GM23338 (cell line): Measurements from ENCODE around the gene ATP5MG. TPM values are rescaled to one million over a fixed set of nuclear protein-coding genes. Genes with fewer than 3 reads are reported as not detected.

Experiments used
- ATAC-seq: fragments of 200-7000 bp; cut with Tn5 transposase; 3 replicates; pipeline ENCODE4 v1.9.1; 2020
- DNase-seq: peaks from one replicate; pipeline ENCODE4 v3.0.0-alpha.2; 2015; ENCODE audit warnings: low spot score
- H2AFZ ChIP-seq: fragments of 200-600 bp; sonication (generic); 2 replicates; pipeline ENCODE4 v1.8.0; 2016; ENCODE audit warnings: antibody characterized with exemption, mild to moderate bottlenecking, moderate library complexity
- H3F3A ChIP-seq: fragments of 200-600 bp; sonication (generic); replicated peaks from 2 replicates; pipeline ENCODE4 v1.8.0; 2017; ENCODE audit warnings: antibody characterized with exemption, mixed run types, low read depth
- H3K27ac ChIP-seq: fragments of 200-600 bp; sonication (generic); 2 replicates; pipeline ENCODE4 v1.6.1; 2016; ENCODE audit warnings: low read depth
- H3K27me3 ChIP-seq: fragments of 200-600 bp; sonication (generic); 2 replicates; pipeline ENCODE4 v1.8.0; 2016; ENCODE audit warnings: mild to moderate bottlenecking, mixed run types, moderate library complexity; ENCODE audit not compliant: insufficient read depth
- H3K36me3 ChIP-seq: fragments of 200-600 bp; sonication (generic); 2 replicates; pipeline ENCODE4 v1.8.0; 2016; ENCODE audit warnings: mild to moderate bottlenecking; ENCODE audit not compliant: insufficient read depth
- H3K4me1 ChIP-seq: fragments of 200-600 bp; sonication (generic); 2 replicates; pipeline ENCODE4 v1.8.0; 2016; ENCODE audit warnings: mild to moderate bottlenecking, moderate library complexity; ENCODE audit not compliant: insufficient read depth
- H3K4me2 ChIP-seq: fragments of 200-600 bp; sonication (generic); 2 replicates; pipeline ENCODE4 v1.7.1; 2017; ENCODE audit warnings: mixed run types
- H3K4me3 ChIP-seq: fragments of 200-600 bp; sonication (generic); 2 replicates; pipeline ENCODE4 v1.6.1; 2016; ENCODE audit warnings: mixed run types
- H3K79me2 ChIP-seq: fragments of 200-600 bp; sonication (generic); replicated peaks from 2 replicates; pipeline ENCODE4 v1.8.0; 2017; ENCODE audit warnings: mild to moderate bottlenecking; ENCODE audit not compliant: insufficient read depth
- H3K9me2 ChIP-seq: fragments of 200-600 bp; sonication (generic); 2 replicates; pipeline ENCODE4 v1.8.0; 2017; ENCODE audit not compliant: insufficient read depth
- H4K20me1 ChIP-seq: fragments of 200-600 bp; sonication (generic); replicated peaks from 2 replicates; pipeline ENCODE4 v1.8.0; 2017; ENCODE audit warnings: mild to moderate bottlenecking; ENCODE audit not compliant: insufficient read depth
- H3K27ac Mint-ChIP-seq: 2 replicates; pipeline ENCODE4 v1.8.0; 2020; ENCODE audit warnings: inconsistent platforms, mild to moderate bottlenecking, moderate library complexity, mixed read lengths
- H3K27me3 Mint-ChIP-seq: 3 replicates; pipeline ENCODE4 v1.8.0; 2022; ENCODE audit warnings: low read depth, mild to moderate bottlenecking, moderate library complexity, mixed read lengths, inconsistent platforms; ENCODE audit not compliant: insufficient read depth, poor library complexity
- H3K36me3 Mint-ChIP-seq: 3 replicates; pipeline ENCODE4 v1.8.0; 2021; ENCODE audit warnings: low read depth, mild to moderate bottlenecking, inconsistent platforms, moderate library complexity, mixed read lengths
- H3K4me1 Mint-ChIP-seq: 3 replicates; pipeline ENCODE4 v1.8.0; 2020; ENCODE audit warnings: mild to moderate bottlenecking, inconsistent platforms, mixed read lengths
- H3K4me3 Mint-ChIP-seq: 3 replicates; pipeline ENCODE4 v1.8.0; 2021; ENCODE audit warnings: moderate library complexity, mild to moderate bottlenecking, inconsistent platforms, mixed read lengths
- H3K9me3 Mint-ChIP-seq: 3 replicates; pipeline ENCODE4 v1.8.0; 2020; ENCODE audit warnings: moderate library complexity, mild to moderate bottlenecking, inconsistent platforms, mixed read lengths
- CREB1 ChIP-seq: fragments of 250-450 bp; sonication (Bioruptor Pico); IDR thresholded peaks from 2 replicates; pipeline ENCODE4 v1.5.0; 2020; ENCODE audit warnings: low read depth, mild to moderate bottlenecking, moderate library complexity
- CTCF ChIP-seq, 2 experiments: fragments of 200-600 bp in 1 of 2; sonication (generic) in 1 of 2; conservative IDR thresholded peaks; 2 replicates each; pipeline versions ENCODE4 v1.5.1 to v1.6.1; 2016 to 2017; ENCODE audit warnings: antibody characterized with exemption in 2 of 2, low read depth in 2 of 2, mild to moderate bottlenecking in 2 of 2, moderate library complexity in 1 of 2
- ETS1 ChIP-seq: IDR thresholded peaks from 2 replicates; pipeline ENCODE4 v1.6.1; 2016; ENCODE audit warnings: antibody characterized with exemption
- EZH2 ChIP-seq: fragments of 200-600 bp; sonication (generic); IDR thresholded peaks from one replicate; pipeline ENCODE4 v1.8.0; 2017; ENCODE audit warnings: antibody characterized with exemption, mild to moderate bottlenecking, low read depth; ENCODE audit not compliant: unreplicated experiment
- EZH2phosphoT487 ChIP-seq: fragments of 200-600 bp; sonication (generic); IDR thresholded peaks from one replicate; pipeline ENCODE4 v1.8.1; 2018; ENCODE audit warnings: antibody characterized with exemption; ENCODE audit not compliant: unreplicated experiment
- JUNB ChIP-seq: IDR thresholded peaks from one replicate; pipeline ENCODE4 v1.6.1; 2016; ENCODE audit warnings: antibody characterized with exemption; ENCODE audit not compliant: unreplicated experiment
- NANOG ChIP-seq: IDR thresholded peaks from 2 replicates; pipeline ENCODE4 v1.6.1; 2016; ENCODE audit warnings: antibody characterized with exemption, borderline replicate concordance
- STAT1 ChIP-seq: IDR thresholded peaks from one replicate; pipeline ENCODE4 v1.6.1; 2016; ENCODE audit warnings: antibody characterized with exemption; ENCODE audit not compliant: unreplicated experiment
- ZNF114 ChIP-seq: fragments of 250-450 bp; sonication (Bioruptor Pico); IDR thresholded peaks from 2 replicates; pipeline ENCODE4 v1.5.0; 2020; ENCODE audit warnings: mild to moderate bottlenecking, moderate library complexity
- polyA plus RNA-seq: library from polyadenylated mRNA; unstranded; fragments of >200 nt; fragmentation: Nextera tagmentation; extraction: Ambion mirVana; gene quantifications from 2 replicates; pipeline ENCODE4 v1.2.1, GENCODE V29; 2016
- total RNA-seq: library from RNA; depleted of rRNA; stranded (reverse); fragments of >200 nt; shearing (Covaris generic); gene quantifications from 2 replicates; pipeline ENCODE4 v1.2.3, GENCODE V29; 2014

The ATP5MG gene
- total and polyA plus RNA-seq, 2 experiments from 2014 or later: 41.7 to 987 TPM

- Histone ChIP-seq H3K27me3 (no peaks in the 10 kb centered on the region), H4K20me1 (0 out of 2 replicates have a peak, but pooled peaks cover 8% of the 10 kb centered on the region), H3K79me2 (no peaks in the 10 kb centered on the region), H3K4me2 (no peak overlapping the region), H3F3A (no peaks in the 10 kb centered on the region), H3K4me3 (no peak overlapping the region), H3K36me3 (peaks cover 51% of the 10 kb centered on the region), H3K27ac (no peak overlapping the region), H3K4me1 (no peaks in the 10 kb centered on the region), H2AFZ (no peak overlapping the region), H3K9me2 (no peaks in the 10 kb centered on the region)
- Mint-ChIP-seq H3K27me3 (no peaks in the 10 kb centered on the region), H3K36me3 (peaks cover 60% of the 10 kb centered on the region), H3K4me3 (no peak overlapping the region), H3K4me1 (no peaks in the 10 kb centered on the region), H3K27ac (no peak overlapping the region), H3K9me3 (no peaks in the 10 kb centered on the region)
- no peak for TF ChIP-seq NANOG
- TF ChIP-seq STAT1: no peak
- no peak for TF ChIP-seq CREB1 (CRISPR knock-in tag)
- no peak for TF ChIP-seq EZH2phosphoT487
- TF ChIP-seq CTCF (conservative IDR thresholded peaks at IDR 0.05; ENCODE audit: low read depth in 2 of 2): no peak
- no peak for TF ChIP-seq ETS1
- TF ChIP-seq ZNF114: no peak
- ATAC-seq (no peak), DNase-seq (peak; percentile 9)
These were observed 20.8 kb upstream of the ATP5MG start for GRCh38 chr11:118380571-118380970.

GRCh38 chr11:118382954-118383353 is 18.5 kb upstream of the ATP5MG start:
- ATAC-seq: no peak
- 0 out of 2 replicates have a peak, but pooled peaks cover 8% of the 10 kb centered on the region for H4K20me1 ChIP-seq
- DNase-seq: no peak
- H2AFZ ChIP-seq: no peak overlapping the region
- peaks cover 62% of the 10 kb centered on the region for H3K36me3 Mint-ChIP-seq
- H3F3A ChIP-seq: no peaks in the 10 kb centered on the region
- no peaks in the 10 kb centered on the region for H3K4me1 Mint-ChIP-seq
- peaks cover 63% of the 10 kb centered on the region for H3K36me3 ChIP-seq
- H3K4me3 Mint-ChIP-seq: no peak overlapping the region
- H3K79me2 ChIP-seq: no peaks in the 10 kb centered on the region
- no peaks in the 10 kb centered on the region for H3K9me3 Mint-ChIP-seq
- H3K4me2 ChIP-seq: no peak overlapping the region
- H3K9me2 ChIP-seq: no peaks in the 10 kb centered on the region
- no peaks in the 10 kb centered on the region for H3K27me3 ChIP-seq
- H3K27me3 Mint-ChIP-seq: no peaks in the 10 kb centered on the region
- H3K27ac ChIP-seq: no peak overlapping the region
- no peak overlapping the region for H3K4me3 ChIP-seq
- H3K27ac Mint-ChIP-seq: no peak overlapping the region
- H3K4me1 ChIP-seq: no peaks in the 10 kb centered on the region
- TF ChIP-seq ETS1 (no peak), EZH2 (no peak), JUNB (no peak), STAT1 (no peak), NANOG (no peak), ZNF114 (no peak), CTCF (conservative IDR thresholded peaks at IDR 0.05; ENCODE audit: low read depth in 2 of 2) (no peak), CREB1 (CRISPR knock-in tag) (no peak)
